A549 (cell line): ENCODE measurements around the gene ATXN2.

ENCODE experiments used
- BHLHE40 ChIP-seq: IDR thresholded peaks from 2 replicates; pipeline ENCODE4 v1.6.1; 2012; ENCODE audit warnings: low read depth, low read length, inconsistent platforms
- EP300 ChIP-seq, 2 experiments: fragments of >200 bp; sonication (Bioruptor Twin); formaldehyde crosslinking; IDR thresholded peaks; 2 replicates in 1 of 2; 3 replicates in 1 of 2; pipeline ENCODE4 v1.6.1; 2016 to 2017
- ESRRA ChIP-seq: fragments of 150-350 bp; IDR thresholded peaks from 2 replicates; pipeline ENCODE4 v1.6.1; 2014; ENCODE audit warnings: mild to moderate bottlenecking, low read length, borderline replicate concordance
- KDM1A ChIP-seq: fragments of 200-600 bp; sonication (generic); IDR thresholded peaks from 2 replicates; pipeline ENCODE4 v1.6.1; 2016; ENCODE audit warnings: low read depth, mild to moderate bottlenecking
- MYC ChIP-seq: IDR thresholded peaks from 2 replicates; pipeline ENCODE4 v1.6.1; 2012; ENCODE audit warnings: mild to moderate bottlenecking, inconsistent platforms, low read length, improper control_type of control experiment, borderline replicate concordance
- RFX5 ChIP-seq: fragments of 450-650 bp; IDR thresholded peaks from 2 replicates; pipeline ENCODE4 v1.7.1; 2014; ENCODE audit warnings: antibody characterized with exemption, mild to moderate bottlenecking, moderate library complexity
- SMC3 ChIP-seq: fragments of >200 bp; sonication (Bioruptor Twin); formaldehyde crosslinking; IDR thresholded peaks from 3 replicates; pipeline ENCODE4 v1.6.1; 2018; ENCODE audit warnings: inconsistent platforms
- ZC3H11A ChIP-seq: fragments of 450-650 bp; IDR thresholded peaks from 2 replicates; pipeline ENCODE4 v1.6.1; 2014; ENCODE audit warnings: antibody characterized with exemption, mild to moderate bottlenecking
- TF ChIP-seq, protein P1 (sequence below): fragments of >200 bp; sonication (Bioruptor Twin); formaldehyde crosslinking; IDR thresholded peaks from 3 replicates; pipeline ENCODE4 v1.5.1; 2016
- TF ChIP-seq, protein P2 (sequence below): fragments of 200-600 bp; sonication (generic); IDR thresholded peaks from 2 replicates; pipeline ENCODE4 v1.6.1; 2016; ENCODE audit warnings: antibody characterized with exemption, mild to moderate bottlenecking, moderate library complexity
- TF ChIP-seq, protein P3 (sequence below): fragments of 450-650 bp; IDR thresholded peaks from 2 replicates; pipeline ENCODE4 v1.6.1; 2014; ENCODE audit warnings: antibody characterized with exemption

DNA sequence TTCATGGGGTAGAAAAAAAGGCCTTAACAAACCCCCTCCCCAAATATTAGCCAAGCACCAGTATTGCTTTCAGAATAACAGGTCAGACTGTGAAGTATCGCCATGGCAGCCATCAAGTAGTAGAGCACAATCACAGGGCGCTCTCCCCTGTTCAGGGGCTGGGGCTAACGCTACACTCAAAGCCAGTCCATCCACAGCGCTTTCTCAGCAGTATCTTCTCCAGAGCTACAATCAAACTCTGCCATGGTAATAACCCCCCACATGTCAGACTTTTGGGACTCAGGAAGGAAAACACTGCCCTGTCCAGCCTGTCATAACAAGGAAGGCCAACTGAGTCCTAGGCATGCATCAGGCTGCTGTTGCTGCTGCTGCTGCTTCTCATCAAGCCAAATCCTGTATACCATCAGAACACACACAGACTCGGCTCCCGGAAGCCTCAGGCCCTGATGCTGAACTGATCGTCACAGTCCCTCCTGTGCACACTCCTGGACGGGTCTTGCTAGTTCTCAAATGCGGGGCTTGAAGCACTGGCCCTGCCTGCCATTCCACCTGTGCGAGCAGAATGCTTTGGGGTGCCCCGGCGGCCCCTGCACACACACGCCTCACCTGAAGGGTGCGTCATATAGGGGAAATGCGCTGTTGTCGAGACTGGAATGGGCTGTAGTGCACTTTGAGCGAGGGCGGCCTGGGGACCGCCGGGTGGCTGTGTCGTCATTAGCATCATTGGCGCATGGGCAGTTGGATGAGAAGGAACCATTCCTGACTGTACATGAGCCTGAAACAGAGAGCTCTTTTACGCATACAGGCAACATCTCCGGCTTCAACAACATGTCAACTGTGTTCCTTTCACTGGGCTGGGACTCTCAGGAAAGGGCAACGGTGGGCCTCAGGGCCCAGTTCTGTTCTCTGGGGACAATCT is 145.8 kb downstream of the ATXN2 start:
- TF ChIP-seq SMC3 (no peak), RFX5 (no peak), BHLHE40 (no peak), ZC3H11A (no peak), EP300 (IDR thresholded peaks at IDR 0.05) (no peak), MYC (no peak), ESRRA (no peak), KDM1A (no peak)
- TF ChIP-seq, protein P1, sequence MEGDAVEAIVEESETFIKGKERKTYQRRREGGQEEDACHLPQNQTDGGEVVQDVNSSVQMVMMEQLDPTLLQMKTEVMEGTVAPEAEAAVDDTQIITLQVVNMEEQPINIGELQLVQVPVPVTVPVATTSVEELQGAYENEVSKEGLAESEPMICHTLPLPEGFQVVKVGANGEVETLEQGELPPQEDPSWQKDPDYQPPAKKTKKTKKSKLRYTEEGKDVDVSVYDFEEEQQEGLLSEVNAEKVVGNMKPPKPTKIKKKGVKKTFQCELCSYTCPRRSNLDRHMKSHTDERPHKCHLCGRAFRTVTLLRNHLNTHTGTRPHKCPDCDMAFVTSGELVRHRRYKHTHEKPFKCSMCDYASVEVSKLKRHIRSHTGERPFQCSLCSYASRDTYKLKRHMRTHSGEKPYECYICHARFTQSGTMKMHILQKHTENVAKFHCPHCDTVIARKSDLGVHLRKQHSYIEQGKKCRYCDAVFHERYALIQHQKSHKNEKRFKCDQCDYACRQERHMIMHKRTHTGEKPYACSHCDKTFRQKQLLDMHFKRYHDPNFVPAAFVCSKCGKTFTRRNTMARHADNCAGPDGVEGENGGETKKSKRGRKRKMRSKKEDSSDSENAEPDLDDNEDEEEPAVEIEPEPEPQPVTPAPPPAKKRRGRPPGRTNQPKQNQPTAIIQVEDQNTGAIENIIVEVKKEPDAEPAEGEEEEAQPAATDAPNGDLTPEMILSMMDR = no peak
- TF ChIP-seq, protein P2, sequence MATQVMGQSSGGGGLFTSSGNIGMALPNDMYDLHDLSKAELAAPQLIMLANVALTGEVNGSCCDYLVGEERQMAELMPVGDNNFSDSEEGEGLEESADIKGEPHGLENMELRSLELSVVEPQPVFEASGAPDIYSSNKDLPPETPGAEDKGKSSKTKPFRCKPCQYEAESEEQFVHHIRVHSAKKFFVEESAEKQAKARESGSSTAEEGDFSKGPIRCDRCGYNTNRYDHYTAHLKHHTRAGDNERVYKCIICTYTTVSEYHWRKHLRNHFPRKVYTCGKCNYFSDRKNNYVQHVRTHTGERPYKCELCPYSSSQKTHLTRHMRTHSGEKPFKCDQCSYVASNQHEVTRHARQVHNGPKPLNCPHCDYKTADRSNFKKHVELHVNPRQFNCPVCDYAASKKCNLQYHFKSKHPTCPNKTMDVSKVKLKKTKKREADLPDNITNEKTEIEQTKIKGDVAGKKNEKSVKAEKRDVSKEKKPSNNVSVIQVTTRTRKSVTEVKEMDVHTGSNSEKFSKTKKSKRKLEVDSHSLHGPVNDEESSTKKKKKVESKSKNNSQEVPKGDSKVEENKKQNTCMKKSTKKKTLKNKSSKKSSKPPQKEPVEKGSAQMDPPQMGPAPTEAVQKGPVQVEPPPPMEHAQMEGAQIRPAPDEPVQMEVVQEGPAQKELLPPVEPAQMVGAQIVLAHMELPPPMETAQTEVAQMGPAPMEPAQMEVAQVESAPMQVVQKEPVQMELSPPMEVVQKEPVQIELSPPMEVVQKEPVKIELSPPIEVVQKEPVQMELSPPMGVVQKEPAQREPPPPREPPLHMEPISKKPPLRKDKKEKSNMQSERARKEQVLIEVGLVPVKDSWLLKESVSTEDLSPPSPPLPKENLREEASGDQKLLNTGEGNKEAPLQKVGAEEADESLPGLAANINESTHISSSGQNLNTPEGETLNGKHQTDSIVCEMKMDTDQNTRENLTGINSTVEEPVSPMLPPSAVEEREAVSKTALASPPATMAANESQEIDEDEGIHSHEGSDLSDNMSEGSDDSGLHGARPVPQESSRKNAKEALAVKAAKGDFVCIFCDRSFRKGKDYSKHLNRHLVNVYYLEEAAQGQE = no peak
- TF ChIP-seq, protein P3, sequence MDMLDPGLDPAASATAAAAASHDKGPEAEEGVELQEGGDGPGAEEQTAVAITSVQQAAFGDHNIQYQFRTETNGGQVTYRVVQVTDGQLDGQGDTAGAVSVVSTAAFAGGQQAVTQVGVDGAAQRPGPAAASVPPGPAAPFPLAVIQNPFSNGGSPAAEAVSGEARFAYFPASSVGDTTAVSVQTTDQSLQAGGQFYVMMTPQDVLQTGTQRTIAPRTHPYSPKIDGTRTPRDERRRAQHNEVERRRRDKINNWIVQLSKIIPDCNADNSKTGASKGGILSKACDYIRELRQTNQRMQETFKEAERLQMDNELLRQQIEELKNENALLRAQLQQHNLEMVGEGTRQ = no peak
